Posterior vena cava (tissue), 2 donors: ENCODE measurements around the gene LIAS. TPM values are rescaled to one million over a fixed set of nuclear protein-coding genes. Genes with fewer than 3 reads are reported as not detected.

Source experiments
- DNase-seq: peaks from one replicate; pipeline ENCODE4 v3.0.0-alpha.2; 2020; ENCODE audit warnings: low spot score
- intact Hi-C, 2 donors: fragments of 100-400 bp; cut with DNase I; formaldehyde crosslinking; loops; one replicate each; pipeline versions ENCODE4 v1.14.1 to v1.14.2; 2022 to 2023
- microRNA-seq, 2 donors: library from miRNA; unstranded; fragments of <30 nt; microRNA quantifications; one replicate each; pipeline ENCODE4 v1.2.0, GENCODE V29; 2020 to 2021; ENCODE audit warnings: borderline microRNAs expressed in 2 of 2
- total RNA-seq, 2 donors: library from RNA; stranded (reverse); fragmentation: NEBNext Ultra II Directional; extraction: Animal tissue kit (Norgen Biotek cat#: 25700); gene quantifications; one replicate each; pipeline ENCODE4 v1.2.1, GENCODE V29; 2021
- donor health status: DM: yes; HTN: yes; CAD: no.
- donor health status: DM: yes; HTN: yes; CAD: no.

The LIAS gene
- total RNA-seq, 2 donors from 2014 or later, result 9.2 to 12.8 TPM

GRCh38 chr4:39521253-39521919 lies 62.5 kb downstream of the LIAS start:
- intact Hi-C loops, result no loop called here
- no peak for DNase-seq

- no peak for DNase-seq
- intact Hi-C loops, result no loop called here
These were observed 63.2 kb downstream of the LIAS start for GRCh38 chr4:39522068-39522467.

GRCh38 chr4:39524161-39524957 lies 65.5 kb downstream of the LIAS start:
- intact Hi-C loops, result no loop called here
- no peak for DNase-seq

GRCh38 chr4:39525822-39526690 lies 67.2 kb downstream of the LIAS start:
- intact Hi-C loops, result loop anchor here in 1 of 2 donors (5.0 kb wide), 1 partner anchor 111 kb away; the partner anchor contains the start of gene SMIM14
- no peak for DNase-seq

- DNase-seq, result no peak
- intact Hi-C loops, result loop anchor here in 1 of 2 donors (5.0 kb wide), 1 partner anchor 110 kb away; the partner anchor contains the start of gene SMIM14
These were observed 68.0 kb downstream of the LIAS start for GRCh38 chr4:39526765-39527295.

- intact Hi-C loops, result loop anchor here in 1 of 2 donors (5.0 kb wide), 1 partner anchor 110 kb away; the partner anchor contains the start of gene SMIM14
- DNase-seq, result peak; percentile 99
These were observed 68.6 kb downstream of the LIAS start, which contains the start of gene UGDH for GRCh38 chr4:39527296-39528060. Gene UGDH, minus strand, starts transcription at chr4:39527439. Its CDS starts 5,927 bp downstream, at chr4:39521512.

GRCh38 chr4:39528061-39528465 lies 69.2 kb downstream of the LIAS start:
- intact Hi-C loops, result loop anchor here in 1 of 2 donors (5.0 kb wide), 1 partner anchor 109 kb away; the partner anchor contains the start of gene SMIM14
- peak; percentile 97 for DNase-seq

Small RNA genes lying within 50 kb of the gene (microRNA-seq; reads per million reads assigned to microRNA genes)
- gene MIR5591, result 0 reads per million in 2 donors

Other genes with a start within 250 kb of the LIAS start
- 10 to 100 TPM; 33.1 to 40.4 TPM for gene RFC1, start 92.7 kb upstream of the LIAS start, total RNA-seq
- not detected for gene KLB, start 52.1 kb upstream of the LIAS start, total RNA-seq
- gene RPL9, start 134 bp upstream of the LIAS start, total RNA-seq, result 1,000 to 10,000 TPM; 1,546 to 2,356 TPM
- 100 to 1,000 TPM; 107 to 167 TPM for gene UGDH, start 68.4 kb downstream of the LIAS start, total RNA-seq
- gene SMIM14, start 179.8 kb downstream of the LIAS start, total RNA-seq, result 10 to 100 TPM; 95.3 to 98.0 TPM
- gene UBE2K, start 239.1 kb downstream of the LIAS start, total RNA-seq, result 10 to 100 TPM; 52.4 to 71.9 TPM